Eye (tissue), 1 donor: ENCODE data around the gene GALK1.

Experiments used
- DNase-seq: peaks from one replicate; pipeline ENCODE4 v3.0.0-alpha.2; 2015

Gene GALK1

GRCh38 chr17:75724016-75725003 is 40.7 kb downstream of the GALK1 start:
- DNase-seq, result no peak

- no peak for DNase-seq
Measured at GRCh38 chr17:75723171-75723930, 41.6 kb downstream of the GALK1 start.

GRCh38 chr17:75722542-75723095 is 42.4 kb downstream of the GALK1 start:
- no peak for DNase-seq

GRCh38 chr17:75722076-75722475 is 42.9 kb downstream of the GALK1 start:
- no peak for DNase-seq

- DNase-seq, result no peak
Measured at GRCh38 chr17:75721463-75722011, 43.5 kb downstream of the GALK1 start.

GRCh38 chr17:75720656-75721462 is 44.1 kb downstream of the GALK1 start, which contains the start of gene ITGB4:
Gene ITGB4, plus strand, starts transcription at chr17:75721459. Its CDS starts 3,245 bp downstream, at chr17:75724704.
- DNase-seq, result peak; percentile 43

GRCh38 chr17:75719732-75720131 is 45.3 kb downstream of the GALK1 start:
- no peak for DNase-seq

GRCh38 chr17:75712446-75712845 is 52.5 kb downstream of the GALK1 start:
- no peak for DNase-seq
